Measurements from ENCODE around the gene CCDC33. TPM values are rescaled to one million over a fixed set of nuclear protein-coding genes. Genes with fewer than 3 reads are reported as not detected.

Gene CCDC33
- total RNA-seq, 1 experiment from 2014 or later, result 0.15 TPM

DNA sequence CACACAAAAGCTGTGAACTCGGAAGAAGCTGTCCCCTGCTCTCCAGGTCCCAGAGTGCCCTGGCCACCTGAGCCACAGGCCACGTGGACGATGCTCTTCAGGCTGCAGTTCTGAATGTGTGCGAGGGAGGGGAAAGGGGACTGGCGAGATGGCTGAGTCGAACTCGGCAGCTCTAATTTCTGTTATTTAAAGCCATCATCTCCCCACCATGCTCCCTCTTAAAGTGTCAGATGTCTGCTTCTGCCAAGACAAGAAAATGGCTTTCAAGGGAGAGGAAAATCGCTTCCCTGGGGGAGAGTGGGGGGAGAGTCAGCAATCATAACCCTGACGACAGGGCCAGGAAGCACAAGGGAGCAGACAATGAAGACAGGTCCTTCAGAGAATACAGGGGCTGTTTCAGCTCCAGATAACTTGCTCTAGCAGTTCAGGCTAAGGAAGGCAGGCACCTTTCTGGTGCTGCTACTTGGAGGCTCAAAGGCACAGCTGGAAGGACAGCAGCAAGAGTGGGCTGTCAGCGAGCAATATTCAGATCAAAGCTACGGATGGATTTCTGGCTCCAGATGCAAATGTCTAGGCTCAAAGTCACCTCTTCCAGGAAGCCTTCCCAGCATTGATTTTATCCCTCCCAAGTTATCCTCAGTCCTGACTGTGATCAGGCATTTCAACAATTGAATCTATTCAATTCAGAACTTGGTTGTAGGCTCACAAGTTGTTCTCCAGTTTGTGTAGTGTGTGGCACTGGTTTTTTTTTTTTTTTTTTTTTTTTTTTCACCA lies 15.5 kb upstream of the CCDC33 start:
- ATAC-seq, result no peak
- Histone ChIP-seq H3K9ac (ENCODE audit: low read length) (no peak overlapping the region), H3K27me3 (ENCODE audit: insufficient read depth, low read length) (peaks cover 13% of the 10 kb centered on the region; the same call in 1 of the 2 replicates), H3K4me3 (replicated peaks in 1 of 2; ENCODE audit: low read depth in 1 of 2, low read length in 2 of 2) (no peak overlapping the region), H3K9me2 (ENCODE audit: insufficient read depth) (no peaks in the 10 kb centered on the region), H3K4me1 (ENCODE audit: control insufficient read depth in 1 of 2, insufficient read depth in 2 of 2, low read length in 2 of 2) (peaks cover 0 to 6% of the 10 kb centered on the region in 2 experiments; a peak in 2 of 4 replicates), H3K79me2 (ENCODE audit: insufficient read depth, low read length) (no peaks in the 10 kb centered on the region), H4K20me1 (ENCODE audit: insufficient read depth) (no peaks in the 10 kb centered on the region), H3K36me3 (ENCODE audit: control insufficient read depth in 1 of 2, insufficient read depth in 2 of 2, low read length in 2 of 2) (no peaks in the 10 kb centered on the region), H2AFZ (ENCODE audit: low read depth, low read length, poor library complexity, severe bottlenecking) (no peak overlapping the region), H3K27ac (ENCODE audit: low read depth, low read length) (no peak overlapping the region), H3K4me2 (ENCODE audit: low read length) (no peak overlapping the region), H3K9me3 (ENCODE audit: control insufficient read depth in 1 of 2, insufficient read depth in 1 of 2, low read depth in 1 of 2, low read length in 2 of 2) (no peaks in the 10 kb centered on the region)
- POLR2A ChIA-PET, result no interaction called here
- TF ChIP-seq POLR2A (IDR thresholded peaks at IDR 0.05; ENCODE audit: borderline replicate concordance, extremely low read depth, insufficient read depth, insufficient read length), result no peak
- TF ChIP-seq EZH2phosphoT487 (IDR thresholded peaks at IDR 0.05; ENCODE audit: borderline replicate concordance), result no peak
- TF ChIP-seq JUND (IDR thresholded peaks at IDR 0.05), result no peak
- no peak for TF ChIP-seq ZNF274 (IDR thresholded peaks at IDR 0.05; ENCODE audit: low read depth, low read length)
- BruUV-seq (replicated peaks), result no TSS peak
- RAD21 ChIA-PET (ENCODE audit: low non-redundant PET in 1 of 2, low total read pairs in 2 of 2, uncharacterized antibody in 2 of 2, unreplicated experiment in 2 of 2), result no interaction called here
- CTCF ChIA-PET, result interaction anchor here (0.7 to 1.0 kb wide), 2 partner anchors 87 to 88 kb away, joined by 3 to 4 read pairs; no protein-coding TSS in a partner anchor
- no peak for DNase-seq (ENCODE audit: low read depth, low spot score)
- intact Hi-C loops (cut with micrococcal nuclease), result no loop called here

DNA sequence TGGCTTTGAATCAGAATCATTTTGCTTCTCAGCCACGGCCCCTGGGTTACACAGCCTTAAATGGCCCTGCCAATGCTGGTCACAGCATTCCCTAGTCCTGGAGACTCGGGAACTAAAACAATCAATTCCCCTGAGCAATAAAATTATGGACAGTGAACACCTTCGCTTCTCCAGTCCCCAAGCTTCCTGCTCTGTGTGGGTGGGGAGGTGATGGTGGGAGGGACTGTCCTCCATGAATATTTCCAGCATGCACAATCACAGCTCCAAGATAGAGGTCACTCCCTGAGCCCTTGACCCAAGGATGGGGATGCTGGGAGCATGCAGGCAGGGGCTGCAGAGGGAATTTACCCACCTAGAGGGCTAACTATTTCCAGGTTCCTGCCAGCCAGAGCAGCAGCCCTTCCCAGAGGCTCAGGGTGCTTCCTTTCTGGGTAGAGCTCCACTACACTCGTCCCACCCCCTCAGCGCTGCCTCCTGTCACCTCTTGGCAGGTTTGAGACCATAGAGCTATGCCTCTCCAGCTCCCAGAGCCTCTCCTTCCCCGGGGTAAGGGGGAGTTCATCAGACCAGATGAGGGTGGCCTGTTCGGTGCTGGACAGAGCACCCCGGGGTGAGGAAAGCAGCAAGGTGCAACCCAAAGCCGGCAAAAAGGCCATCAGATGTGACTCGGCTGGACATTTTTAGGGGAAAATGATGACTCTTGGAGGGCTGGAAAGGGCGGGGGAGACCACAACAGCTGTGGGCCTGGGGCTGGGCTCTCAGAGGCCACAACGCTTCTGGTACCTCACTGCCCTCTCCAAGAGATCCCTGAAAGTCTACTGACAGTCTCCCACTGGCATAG lies 14.5 kb upstream of the CCDC33 start:
- ChIA-PET CTCF (interaction anchor here (0.7 kb wide), 1 partner anchor 87 kb away, joined by 4 read pairs; no protein-coding TSS in a partner anchor), RAD21 (ENCODE audit: low non-redundant PET in 1 of 2, low total read pairs in 2 of 2, uncharacterized antibody in 2 of 2, unreplicated experiment in 2 of 2) (no interaction called here), POLR2A (no interaction called here)
- DNase-seq (ENCODE audit: low read depth, low spot score), result no peak
- H3K27ac ChIP-seq (ENCODE audit: low read depth, low read length), result no peak overlapping the region
- no peak; the same call in 1 of the 2 replicates for ATAC-seq
- H3K4me2 ChIP-seq (ENCODE audit: low read length), result no peak overlapping the region
- BruUV-seq (replicated peaks), result no TSS peak
- peaks cover 0 to 6% of the 10 kb centered on the region in 2 experiments; a peak in 1 of 4 replicates for H3K4me1 ChIP-seq (ENCODE audit: control insufficient read depth in 1 of 2, insufficient read depth in 2 of 2, low read length in 2 of 2)
- H3K36me3 ChIP-seq (ENCODE audit: control insufficient read depth in 1 of 2, insufficient read depth in 2 of 2, low read length in 2 of 2), result no peaks in the 10 kb centered on the region
- H4K20me1 ChIP-seq (ENCODE audit: insufficient read depth), result no peaks in the 10 kb centered on the region
- H3K9me3 ChIP-seq (ENCODE audit: control insufficient read depth in 1 of 2, insufficient read depth in 1 of 2, low read depth in 1 of 2, low read length in 2 of 2), result no peaks in the 10 kb centered on the region
- H2AFZ ChIP-seq (ENCODE audit: low read depth, low read length, poor library complexity, severe bottlenecking), result no peak overlapping the region
- H3K79me2 ChIP-seq (ENCODE audit: insufficient read depth, low read length), result no peaks in the 10 kb centered on the region
- no peaks in the 10 kb centered on the region for H3K9me2 ChIP-seq (ENCODE audit: insufficient read depth)
- H3K9ac ChIP-seq (ENCODE audit: low read length), result no peak overlapping the region
- TF ChIP-seq TCF7L2 (IDR thresholded peaks at IDR 0.05; ENCODE audit: borderline replicate concordance, extremely low read depth, insufficient read depth, insufficient read length), result no peak
- TF ChIP-seq, protein P1, sequence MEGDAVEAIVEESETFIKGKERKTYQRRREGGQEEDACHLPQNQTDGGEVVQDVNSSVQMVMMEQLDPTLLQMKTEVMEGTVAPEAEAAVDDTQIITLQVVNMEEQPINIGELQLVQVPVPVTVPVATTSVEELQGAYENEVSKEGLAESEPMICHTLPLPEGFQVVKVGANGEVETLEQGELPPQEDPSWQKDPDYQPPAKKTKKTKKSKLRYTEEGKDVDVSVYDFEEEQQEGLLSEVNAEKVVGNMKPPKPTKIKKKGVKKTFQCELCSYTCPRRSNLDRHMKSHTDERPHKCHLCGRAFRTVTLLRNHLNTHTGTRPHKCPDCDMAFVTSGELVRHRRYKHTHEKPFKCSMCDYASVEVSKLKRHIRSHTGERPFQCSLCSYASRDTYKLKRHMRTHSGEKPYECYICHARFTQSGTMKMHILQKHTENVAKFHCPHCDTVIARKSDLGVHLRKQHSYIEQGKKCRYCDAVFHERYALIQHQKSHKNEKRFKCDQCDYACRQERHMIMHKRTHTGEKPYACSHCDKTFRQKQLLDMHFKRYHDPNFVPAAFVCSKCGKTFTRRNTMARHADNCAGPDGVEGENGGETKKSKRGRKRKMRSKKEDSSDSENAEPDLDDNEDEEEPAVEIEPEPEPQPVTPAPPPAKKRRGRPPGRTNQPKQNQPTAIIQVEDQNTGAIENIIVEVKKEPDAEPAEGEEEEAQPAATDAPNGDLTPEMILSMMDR (IDR thresholded peaks at IDR 0.05 in 2 of 3, conservative IDR thresholded peaks at IDR 0.05 in 1 of 3; ENCODE audit: borderline replicate concordance in 1 of 3, insufficient read depth in 1 of 3, low read depth in 2 of 3, low read length in 2 of 3), result no peak
- TF ChIP-seq EZH2phosphoT487 (IDR thresholded peaks at IDR 0.05; ENCODE audit: borderline replicate concordance), result no peak
- no peak overlapping the region for H3K4me3 ChIP-seq (replicated peaks in 1 of 2; ENCODE audit: low read depth in 1 of 2, low read length in 2 of 2)
- H3K27me3 ChIP-seq (ENCODE audit: insufficient read depth, low read length), result peaks cover 13% of the 10 kb centered on the region; the same call in 1 of the 2 replicates
- intact Hi-C loops (cut with micrococcal nuclease), result no loop called here

Data from HCT116 (cell line).